Panc1 (cell line): Measurements from ENCODE around the gene PHF19. TPM values are rescaled to one million over a fixed set of nuclear protein-coding genes. Genes with fewer than 3 reads are reported as not detected.

Experiments
- ATAC-seq: fragments of 200-7000 bp; cut with Tn5 transposase; 2 replicates; pipeline ENCODE4 v1.9.1; 2020; ENCODE audit warnings: mild to moderate bottlenecking, moderate library complexity
- BruUV-seq: library from RNA; stranded (reverse); fragments of 400-500 nt; replicated peaks from 2 replicates; lab custom pipeline; 2021; lab: Mats Ljungman, UMichigan
- CTCF ChIA-PET: fragments of 300-600 bp; sonication (Branson Sonifier 250); formaldehyde crosslinking; loops from one replicate; lab custom pipeline; 2022; ENCODE audit warnings: antibody characterized with exemption; lab: Charles Lee
- POLR2A ChIA-PET: fragments of 300-600 bp; sonication (Branson Sonifier 250); formaldehyde crosslinking; loops from one replicate; lab custom pipeline; 2022; ENCODE audit warnings: antibody characterized with exemption; lab: Charles Lee
- DNase-seq: peaks from one replicate; pipeline ENCODE4 v3.0.0-alpha.2; 2010; ENCODE audit warnings: low read depth, low spot score
- H3K27ac ChIP-seq: 2 replicates; pipeline ENCODE4 v1.5.1; 2011; ENCODE audit warnings: mild to moderate bottlenecking, low read length, inconsistent platforms
- H3K27me3 ChIP-seq: fragments of 200-500 bp; sonication (Bioruptor generic); 2 replicates; pipeline ENCODE4 v1.6.0; 2014; ENCODE audit warnings: low read length, inconsistent platforms; ENCODE audit not compliant: control insufficient read depth, insufficient read depth
- H3K36me3 ChIP-seq: fragments of 200-500 bp; sonication (Bioruptor generic); 2 replicates; pipeline ENCODE4 v1.5.1; 2014; ENCODE audit warnings: inconsistent platforms, mild to moderate bottlenecking, low read length, moderate library complexity; ENCODE audit not compliant: control insufficient read depth, insufficient read depth
- H3K4me1 ChIP-seq: 2 replicates; pipeline ENCODE4 v1.5.1; 2011; ENCODE audit warnings: inconsistent platforms, mild to moderate bottlenecking, low read length, moderate library complexity; ENCODE audit not compliant: control insufficient read depth, insufficient read depth
- H3K4me3 ChIP-seq, 2 experiments: 2 replicates each; pipeline ENCODE4 v1.5.1; 2011 to 2012; ENCODE audit warnings: low read depth in 2 of 2, low read length in 2 of 2, mild to moderate bottlenecking in 2 of 2, inconsistent platforms in 1 of 2, moderate library complexity in 1 of 2
- H3K9me3 ChIP-seq: fragments of 200-500 bp; sonication (Bioruptor generic); 2 replicates; pipeline ENCODE4 v1.5.1; 2014; ENCODE audit warnings: low read depth, mild to moderate bottlenecking, inconsistent platforms, low read length, moderate library complexity; ENCODE audit not compliant: control insufficient read depth, insufficient read depth
- CTCF ChIP-seq: fragments of 450-650 bp; IDR thresholded peaks from 2 replicates; pipeline ENCODE4 v1.5.1; 2017; ENCODE audit warnings: mild to moderate bottlenecking
- POLR2AphosphoS5 ChIP-seq: IDR thresholded peaks from 2 replicates; pipeline ENCODE4 v1.6.1; 2012; ENCODE audit warnings: mild to moderate bottlenecking, low read depth, low read length, moderate library complexity
- REST ChIP-seq, 2 experiments: IDR thresholded peaks; 2 replicates each; pipeline ENCODE4 v1.6.1; 2011 to 2012; ENCODE audit warnings: low read depth in 2 of 2, control low read depth in 1 of 2, low read length in 1 of 2, mild to moderate bottlenecking in 1 of 2, moderate library complexity in 1 of 2; ENCODE audit not compliant: insufficient read depth in 1 of 2
- SIN3A ChIP-seq: IDR thresholded peaks from 2 replicates; pipeline ENCODE4 v1.6.1; 2012; ENCODE audit warnings: low read depth, mild to moderate bottlenecking, low read length, moderate library complexity, borderline replicate concordance; ENCODE audit not compliant: insufficient read depth
- TCF7L2 ChIP-seq: IDR thresholded peaks from 2 replicates; pipeline ENCODE4 v1.6.1; 2011; ENCODE audit warnings: mild to moderate bottlenecking, low read depth, low read length, inconsistent platforms
- in situ Hi-C: cut with HindIII; loops from 2 replicates; pipeline ENCODE4 v1.10.0; 2016; ENCODE audit warnings: low sequenced_read_pairs, low pct_unique_long_range_greater_than_20kb
- intact Hi-C: fragments of 100-400 bp; cut with micrococcal nuclease; formaldehyde crosslinking; loops from one replicate; pipeline ENCODE4 v1.10.0; 2022; ENCODE audit not compliant: unreplicated experiment
- total RNA-seq: library from RNA; stranded (reverse); gene quantifications from one replicate; pipeline ENCODE4 v1.2.1, GENCODE V29; 2021; ENCODE audit not compliant: unreplicated experiment

The PHF19 gene
- total RNA-seq, 1 experiment from 2014 or later = 91.1 TPM

- no peak for TF ChIP-seq SIN3A
- TF ChIP-seq REST (IDR thresholded peaks at IDR 0.05; ENCODE audit: insufficient read depth in 1 of 2, low read depth in 2 of 2, low read length in 1 of 2) = no peak
- no peak for TF ChIP-seq POLR2AphosphoS5
- no peak for TF ChIP-seq CTCF
- no peak for TF ChIP-seq TCF7L2
- Histone ChIP-seq H3K27me3 (no peaks in the 10 kb centered on the region), H3K36me3 (no peaks in the 10 kb centered on the region), H3K4me1 (peaks cover 11% of the 10 kb centered on the region), H3K27ac (no peak overlapping the region), H3K9me3 (no peaks in the 10 kb centered on the region), H3K4me3 (no peak overlapping the region)
- POLR2A ChIA-PET = no interaction called here
- intact Hi-C loops (no loop called here), in situ Hi-C loops (no loop called here)
- CTCF ChIA-PET = no interaction called here
- ATAC-seq (no peak), DNase-seq (no peak)
- BruUV-seq = no TSS peak
These were observed 46.8 kb upstream of the PHF19 start for GRCh38 chr9:120923620-120924328.

- in situ Hi-C loops (no loop called here), intact Hi-C loops (no loop called here)
- ChIA-PET POLR2A (no interaction called here), CTCF (no interaction called here)
- BruUV-seq = no TSS peak
- no peaks in the 10 kb centered on the region for H3K9me3 ChIP-seq
- no peak for TF ChIP-seq SIN3A
- TF ChIP-seq CTCF = no peak
- no peak for TF ChIP-seq POLR2AphosphoS5
- TF ChIP-seq TCF7L2 = no peak
- no peak for TF ChIP-seq REST (IDR thresholded peaks at IDR 0.05; ENCODE audit: insufficient read depth in 1 of 2, low read depth in 2 of 2, low read length in 1 of 2)
- H3K36me3 ChIP-seq = no peaks in the 10 kb centered on the region
- H3K4me1 ChIP-seq = peaks cover 11% of the 10 kb centered on the region
- H3K27ac ChIP-seq = no peak overlapping the region
- no peak for ATAC-seq
- no peak for DNase-seq
- H3K4me3 ChIP-seq = no peak overlapping the region
- H3K27me3 ChIP-seq = no peaks in the 10 kb centered on the region
These were observed 45.6 kb upstream of the PHF19 start for GRCh38 chr9:120922404-120923195.
